Activated CD4-positive, alpha-beta T cell treated with anti-CD3 and anti-CD28 coated beads, Interleukin-2, Interleukin-4, amounts not matched to agents 100 ng/mL and 50 ng/mL, durations not matched to agents 16 hours and 8 hours (primary cell): Measurements from ENCODE around the gene CPLX3.
A peak's percentile ranks its signal among the peaks of the same experiment; 100 is the strongest.

Experiments
- DNase-seq: peaks from one replicate; pipeline ENCODE4 v3.0.0-alpha.2; 2020; ENCODE audit warnings: low spot score

CPLX3 gene

DNA sequence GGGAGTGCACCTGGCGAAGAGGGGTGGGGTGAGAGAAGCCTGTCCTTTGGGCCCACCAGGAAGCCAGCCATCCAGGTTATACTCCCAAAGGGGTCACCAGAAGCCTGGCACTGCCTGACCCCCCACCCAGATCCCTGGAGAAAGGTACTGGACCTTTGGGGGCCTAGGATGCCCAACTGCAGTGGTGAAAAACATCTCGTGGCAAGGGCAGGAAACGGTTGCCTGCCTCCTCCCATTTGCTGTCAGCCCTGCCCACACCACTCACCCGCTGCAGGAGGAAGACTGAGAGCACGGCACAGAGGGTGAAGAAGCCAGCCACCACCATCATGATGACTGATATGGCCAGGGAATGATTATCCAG lies 18.8 kb downstream of the CPLX3 start:
- DNase-seq: peak; percentile 84

- DNase-seq: no peak
These were observed 19.2 kb downstream of the CPLX3 start for GRCh38 chr15:74845581-74845980.

GRCh38 chr15:74847432-74847831 lies 21.0 kb downstream of the CPLX3 start:
- no peak for DNase-seq

- no peak for DNase-seq
These were observed 24.0 kb downstream of the CPLX3 start for GRCh38 chr15:74850393-74850792.

GRCh38 chr15:74851960-74852359 lies 25.5 kb downstream of the CPLX3 start:
- DNase-seq: no peak

- no peak for DNase-seq
These were observed 28.1 kb downstream of the CPLX3 start for GRCh38 chr15:74854453-74855022.

DNA sequence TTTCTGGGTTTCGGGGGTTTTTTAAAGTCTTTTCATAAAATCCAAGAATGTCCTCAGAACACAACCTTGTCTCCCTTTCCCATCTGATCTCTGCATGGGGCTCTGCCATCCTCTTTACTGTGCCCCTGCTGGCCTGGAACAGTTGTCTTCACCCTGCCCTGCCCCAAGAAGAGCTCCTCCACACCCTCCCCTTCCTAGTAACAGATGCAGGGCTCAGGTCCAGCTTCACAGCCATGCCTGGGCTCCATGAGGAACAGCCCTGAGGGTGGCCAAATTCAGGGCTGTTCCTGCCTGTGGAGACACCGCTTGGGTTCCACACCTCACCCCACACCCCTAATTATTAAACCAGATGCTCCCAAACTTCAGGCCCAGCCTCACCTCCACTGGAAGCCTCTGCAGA lies 29.4 kb downstream of the CPLX3 start:
- DNase-seq: no peak

DNA sequence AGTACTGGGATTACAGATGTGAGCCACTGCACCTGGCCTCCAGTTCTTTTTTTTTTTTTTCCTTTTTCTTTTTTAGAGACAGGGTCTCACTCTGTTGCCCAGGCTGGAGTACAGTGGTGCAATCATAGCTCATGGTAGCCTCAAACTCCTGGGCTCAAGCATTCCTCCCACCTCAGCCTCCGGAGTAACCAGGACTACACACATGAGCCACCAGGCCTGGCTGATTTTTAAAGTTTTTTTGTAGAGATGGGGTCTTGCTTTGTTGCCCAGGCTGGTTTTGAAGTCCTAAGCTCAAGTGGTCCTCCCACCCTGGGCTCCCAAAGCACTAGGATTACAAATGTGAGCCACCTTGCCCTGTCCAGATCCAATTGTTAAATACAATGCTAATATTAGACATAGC lies 30.1 kb downstream of the CPLX3 start:
- DNase-seq: no peak

DNA sequence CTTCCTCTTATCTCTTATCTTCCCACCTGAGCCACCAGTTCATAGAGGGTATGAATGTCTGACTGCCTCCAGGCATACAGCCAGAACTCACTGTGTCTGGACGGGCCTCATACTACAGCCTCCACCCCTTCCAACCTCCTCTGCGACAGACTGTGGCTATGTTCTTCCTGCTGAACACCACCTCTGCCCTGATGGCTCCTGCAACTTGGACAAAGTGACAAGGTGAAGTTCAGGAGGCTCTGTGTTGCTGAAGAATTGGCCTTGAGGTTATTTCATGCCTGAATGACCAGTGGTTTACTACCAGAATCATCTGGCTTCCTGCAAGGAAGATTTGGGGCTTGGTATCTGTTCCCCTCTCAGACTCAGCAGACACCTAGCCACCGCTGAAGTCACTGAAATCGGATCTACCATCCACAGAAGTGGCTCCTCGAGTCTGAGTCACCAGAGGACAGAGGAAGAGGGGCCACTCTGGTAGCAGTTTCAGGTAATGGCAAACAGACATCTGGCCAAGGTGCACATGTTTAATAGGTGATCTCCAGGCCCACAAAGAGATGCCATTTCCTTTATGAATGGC lies 30.7 kb downstream of the CPLX3 start:
- DNase-seq: no peak

- no peak for DNase-seq
These were observed 31.4 kb downstream of the CPLX3 start for GRCh38 chr15:74857671-74858368.

DNA sequence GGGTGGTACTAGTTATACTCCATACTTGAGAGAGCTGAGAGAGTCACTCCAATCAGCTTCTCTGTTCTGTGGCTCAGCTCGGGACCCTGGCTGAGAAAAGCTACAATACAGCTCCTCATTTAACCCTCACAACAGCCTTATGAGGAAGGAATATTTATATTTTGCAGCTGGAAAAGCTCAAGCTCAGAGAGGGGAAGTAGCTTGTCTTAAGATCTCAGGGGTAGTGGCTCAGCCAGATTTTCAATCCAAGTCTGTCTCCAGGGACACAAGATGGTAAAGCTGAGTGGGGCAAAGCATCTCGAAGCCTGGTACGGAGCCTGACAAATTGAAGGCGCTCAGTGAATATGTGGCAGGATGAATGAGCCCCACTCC lies 31.9 kb downstream of the CPLX3 start:
- DNase-seq: no peak

- no peak for DNase-seq
These were observed 37.0 kb downstream of the CPLX3 start for GRCh38 chr15:74863239-74864056.

GRCh38 chr15:74864296-74864695 lies 37.9 kb downstream of the CPLX3 start:
- no peak for DNase-seq

DNA sequence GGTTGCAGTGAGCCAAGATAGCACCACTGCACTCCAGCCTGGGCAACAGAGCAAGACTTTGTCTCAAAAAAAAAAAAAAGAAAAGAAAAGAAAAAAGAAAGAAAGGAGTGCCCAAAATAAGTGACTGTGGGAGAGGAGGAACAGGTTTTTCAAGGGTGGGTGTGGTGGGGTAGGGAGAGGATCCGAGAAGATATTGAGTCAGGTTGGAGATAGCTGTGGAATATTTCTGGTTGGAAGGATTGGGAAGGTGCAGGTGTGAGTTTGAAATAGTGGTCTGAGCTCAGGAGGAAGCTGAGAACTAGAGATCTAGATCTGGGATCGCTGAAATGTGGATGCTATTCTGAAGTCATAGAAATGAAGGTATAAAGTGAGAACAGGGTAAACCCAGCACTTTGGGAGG lies 38.9 kb downstream of the CPLX3 start:
- no peak for DNase-seq

DNA sequence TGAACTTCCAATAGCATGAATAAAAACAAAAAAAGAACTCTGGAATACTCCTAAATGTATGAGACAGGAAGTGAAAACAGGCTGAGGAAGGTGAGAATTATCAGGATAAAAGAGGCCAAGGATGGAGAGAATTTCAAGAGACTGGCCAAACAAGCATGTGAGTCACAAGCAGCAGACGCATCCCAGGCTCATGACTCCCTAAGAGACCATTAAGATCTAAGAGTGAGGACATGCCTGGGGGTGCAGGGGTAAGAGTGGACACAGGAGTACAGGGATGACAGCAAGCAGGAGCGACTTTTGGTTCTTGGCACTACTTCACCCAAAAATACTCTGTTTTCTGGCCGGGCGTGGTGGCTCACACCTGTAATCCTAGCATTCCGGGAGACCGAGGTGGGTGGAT lies 39.7 kb downstream of the CPLX3 start:
- no peak for DNase-seq

DNA sequence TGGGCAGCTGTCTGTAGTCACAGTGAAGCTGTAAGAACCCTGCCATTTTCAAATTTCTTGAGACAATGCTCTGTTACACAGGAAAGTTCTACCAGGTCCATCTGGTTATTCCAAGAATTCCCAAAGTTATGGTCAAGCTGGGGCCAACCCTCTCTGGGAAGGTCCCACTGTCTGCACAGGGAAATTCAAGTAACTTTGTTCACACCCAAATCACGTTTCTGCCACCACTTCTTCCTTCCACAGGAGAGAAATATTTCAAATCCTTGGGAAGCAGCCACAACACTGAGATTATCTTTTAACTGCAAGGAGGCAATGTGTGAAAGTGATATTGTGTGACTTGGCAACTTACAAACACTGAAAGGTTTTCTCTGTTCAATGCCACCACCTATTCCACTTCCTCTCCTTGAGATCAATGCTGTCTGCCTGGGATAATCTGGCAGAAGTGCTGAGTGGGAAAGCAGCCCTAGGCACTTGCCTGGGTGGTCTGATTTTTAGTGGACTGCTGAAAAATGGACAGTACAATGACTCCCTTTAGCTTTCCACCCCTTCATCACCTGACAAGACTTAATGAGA lies 41.1 kb downstream of the CPLX3 start:
- DNase-seq: no peak

- DNase-seq: peak; percentile 83
These were observed 41.6 kb downstream of the CPLX3 start for GRCh38 chr15:74868059-74868458.

- no peak for DNase-seq
These were observed 42.9 kb downstream of the CPLX3 start for GRCh38 chr15:74869372-74869725.

- peak; percentile 93 for DNase-seq
These were observed 43.4 kb downstream of the CPLX3 start for GRCh38 chr15:74869726-74870407.

- no peak for DNase-seq
These were observed 44.2 kb downstream of the CPLX3 start for GRCh38 chr15:74870436-74871215.

DNA sequence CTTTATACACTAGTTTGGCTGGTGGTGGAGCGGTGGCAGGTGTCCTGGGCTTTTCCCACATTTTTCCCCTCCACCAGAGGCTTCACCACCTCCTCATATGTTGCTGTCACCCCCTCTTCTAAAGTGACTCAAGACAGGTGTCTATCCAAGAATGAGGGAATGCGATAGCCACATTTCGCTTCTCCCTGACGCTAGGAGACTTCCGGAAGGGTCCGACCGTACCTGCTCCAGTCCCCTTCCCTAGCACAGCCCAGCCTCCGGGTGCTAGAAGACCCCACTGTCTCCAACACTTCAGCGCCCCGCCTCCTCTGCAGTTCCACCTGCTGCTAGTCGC lies 46.2 kb downstream of the CPLX3 start:
- DNase-seq: no peak
